ENCODE data around the gene WDR4.
"Not testable (repeated sequence)": the region's sequence is repeated elsewhere in the genome, so short reads cannot be mapped to it uniquely, and the experiment has no call there.

The WDR4 gene

GRCh38 chr21:42921927-42922326, 42.6 kb upstream of the WDR4 start:
- DNase-seq (ENCODE audit: low read depth): no peak
- in situ Hi-C loops (cut with HindIII; ENCODE audit: low sequenced_read_pairs): no loop called here

GRCh38 chr21:42918291-42918690, 39.0 kb upstream of the WDR4 start:
- TF ChIP-seq CTCF (IDR thresholded peaks at IDR 0.05; ENCODE audit: low read depth, low read length, missing control alignments): no peak
- DNase-seq (ENCODE audit: low read depth): no peak
- in situ Hi-C loops (cut with HindIII; ENCODE audit: low sequenced_read_pairs): no loop called here
- H3K4me3 ChIP-seq (ENCODE audit: low read depth, low read length): no peak overlapping the region

More at GRCh38 chr21:42921927-42922326, 42.6 kb upstream of the WDR4 start:
- no peak for TF ChIP-seq CTCF (IDR thresholded peaks at IDR 0.05; ENCODE audit: low read depth, low read length, missing control alignments)
- H3K4me3 ChIP-seq (ENCODE audit: low read depth, low read length): no peak overlapping the region

GRCh38 chr21:42913476-42913875, 34.1 kb upstream of the WDR4 start:
- no peak for DNase-seq (ENCODE audit: low read depth)
- H3K4me3 ChIP-seq (ENCODE audit: low read depth, low read length): no peak overlapping the region
- in situ Hi-C loops (cut with HindIII; ENCODE audit: low sequenced_read_pairs): no loop called here
- TF ChIP-seq CTCF (IDR thresholded peaks at IDR 0.05; ENCODE audit: low read depth, low read length, missing control alignments): no peak

- H3K4me3 ChIP-seq (ENCODE audit: low read depth, low read length); in situ Hi-C loops (cut with HindIII; ENCODE audit: low sequenced_read_pairs); DNase-seq (ENCODE audit: low read depth): not testable (repeated sequence)
Measured at GRCh38 chr21:42911920-42912319, 32.6 kb upstream of the WDR4 start.

- in situ Hi-C loops (cut with HindIII; ENCODE audit: low sequenced_read_pairs); DNase-seq (ENCODE audit: low read depth); H3K4me3 ChIP-seq (ENCODE audit: low read depth, low read length): not testable (repeated sequence)
Measured at GRCh38 chr21:42908484-42908883, 29.1 kb upstream of the WDR4 start.

GRCh38 chr21:42906233-42906632, 26.9 kb upstream of the WDR4 start:
- no peak for TF ChIP-seq CTCF (IDR thresholded peaks at IDR 0.05; ENCODE audit: low read depth, low read length, missing control alignments)
- H3K4me3 ChIP-seq (ENCODE audit: low read depth, low read length): no peak overlapping the region
- in situ Hi-C loops (cut with HindIII; ENCODE audit: low sequenced_read_pairs): no loop called here
- no peak for DNase-seq (ENCODE audit: low read depth)

- no peak for TF ChIP-seq CTCF (IDR thresholded peaks at IDR 0.05; ENCODE audit: low read depth, low read length, missing control alignments)
- no peak overlapping the region for H3K4me3 ChIP-seq (ENCODE audit: low read depth, low read length)
- in situ Hi-C loops (cut with HindIII; ENCODE audit: low sequenced_read_pairs): no loop called here
- no peak for DNase-seq (ENCODE audit: low read depth)
Measured at GRCh38 chr21:42905195-42905594, 25.9 kb upstream of the WDR4 start.

GRCh38 chr21:42903817-42904216, 24.5 kb upstream of the WDR4 start:
- TF ChIP-seq CTCF (IDR thresholded peaks at IDR 0.05; ENCODE audit: low read depth, low read length, missing control alignments): no peak
- no peak for DNase-seq (ENCODE audit: low read depth)
- H3K4me3 ChIP-seq (ENCODE audit: low read depth, low read length): no peak overlapping the region
- in situ Hi-C loops (cut with HindIII; ENCODE audit: low sequenced_read_pairs): no loop called here
